Lung (tissue), 12 donors: ENCODE results near the gene DDN. TPM values are rescaled to one million over a fixed set of nuclear protein-coding genes. Genes with fewer than 3 reads are reported as not detected.

Experiments
- ATAC-seq: fragments of 200-7000 bp; cut with Tn5 transposase; one replicate; pipeline ENCODE4 v1.9.1; 2020; ENCODE audit warnings: moderate number of reproducible peaks; ENCODE audit not compliant: insufficient read depth, low FRiP score
- DNase-seq, 3 donors: peaks; one replicate each; pipeline ENCODE4 v3.0.0-alpha.2; 2013 to 2017
- H3K27ac ChIP-seq, 2 donors: one replicate each; pipeline ENCODE4 v1.5.1; 2013; ENCODE audit warnings: mild to moderate bottlenecking in 2 of 2, moderate library complexity in 2 of 2, control low read depth in 1 of 2, inconsistent platforms in 1 of 2, low read depth in 1 of 2, low read length in 1 of 2
- H3K27me3 ChIP-seq, 3 donors: one replicate each; pipeline ENCODE4 v1.5.1; 2013; ENCODE audit warnings: low read length in 2 of 3; ENCODE audit not compliant: control insufficient read depth in 3 of 3, insufficient read depth in 3 of 3
- H3K36me3 ChIP-seq, 4 donors: one replicate each; pipeline ENCODE4 v1.5.1; 2013; ENCODE audit warnings: low read length in 4 of 4, mild to moderate bottlenecking in 1 of 4, moderate library complexity in 1 of 4; ENCODE audit not compliant: control insufficient read depth in 4 of 4, insufficient read depth in 4 of 4
- H3K4me1 ChIP-seq, 5 donors: one replicate each; pipeline ENCODE4 v1.5.1; 2013; ENCODE audit warnings: low read length in 5 of 5, mild to moderate bottlenecking in 2 of 5, moderate library complexity in 1 of 5; ENCODE audit not compliant: control insufficient read depth in 5 of 5, insufficient read depth in 5 of 5
- H3K4me3 ChIP-seq: one replicate; pipeline ENCODE4 v1.5.1; 2013; ENCODE audit warnings: mild to moderate bottlenecking, control low read depth, moderate library complexity
- H3K9ac ChIP-seq, 2 donors: one replicate each; pipeline ENCODE4 v1.5.1; 2013; ENCODE audit warnings: low read length in 2 of 2, control low read depth in 1 of 2; ENCODE audit not compliant: insufficient read depth in 1 of 2
- H3K9me3 ChIP-seq, 4 donors: one replicate each; pipeline ENCODE4 v1.5.1; 2013; ENCODE audit warnings: low read length in 3 of 4, mild to moderate bottlenecking in 1 of 4, moderate library complexity in 1 of 4; ENCODE audit not compliant: control insufficient read depth in 4 of 4, insufficient read depth in 3 of 4
- CTCF ChIP-seq: IDR thresholded peaks from 2 replicates; pipeline ENCODE4 v1.5.1; 2012; ENCODE audit warnings: mild to moderate bottlenecking; ENCODE audit errors: control extremely low read depth, extremely low read depth
- WGBS, 2 donors: extraction: QIAGEN DNeasy Blood & Tissue Kit; methylation state at CpG; one replicate each; pipeline ENCODE4 v1.1.7; 2013; 5-methylcytosine and 5-hydroxymethylcytosine counted together
- polyA plus RNA-seq, 2 donors: library from polyadenylated mRNA; stranded (reverse); fragments of 200-250 nt; gene quantifications; one replicate each; pipeline ENCODE4 v1.2.1, GENCODE V29; 2013
- total RNA-seq, 2 donors: library from RNA; depleted of rRNA in 1 of 2; stranded (reverse); fragments of >200 nt in 1 of 2; gene quantifications; one replicate each; pipeline ENCODE4 v1.2.1, GENCODE V29; 2014 to 2021
- donor health status: control.
- donor health status: control.
- donor health status: Bipolar disorder and iron deficiency.
- donor health status: healthy.
- donor health status: DM: yes; HTN: yes; CAD: no.

DDN gene
- total and polyA plus RNA-seq, 4 donors = 0.04 to 0.12 (median 0.09) TPM

GRCh38 chr12:49019443-49020324 is 20.5 kb upstream of the DDN start:
- Histone ChIP-seq H3K4me3 (no peak overlapping the region), H3K9ac (peak overlapping the region; percentile 80 to 89), H3K4me1 (peaks cover 0 to 14% (median 4%) of the 10 kb centered on the region in 5 donors), H3K9me3 (no peaks in the 10 kb centered on the region), H3K27me3 (no peaks in the 10 kb centered on the region), H3K27ac (peak overlapping the region; percentile 88 to 90), H3K36me3 (peaks cover 13 to 32% (median 26%) of the 10 kb centered on the region in 4 donors)
- DNase-seq (peak in 2 of 3 donors; percentile 31 to 32), ATAC-seq (no peak)
- no peak for TF ChIP-seq CTCF
- WGBS, 2 donors = 35 to 59% methylated on average over 10 of the region's 10 CpGs

GRCh38 chr12:49019120-49019430 is 19.9 kb upstream of the DDN start:
- WGBS, 2 donors = 1 to 5% methylated on average over 8 of the region's 8 CpGs
- ATAC-seq = peak; percentile 14
- H3K36me3 ChIP-seq = peaks cover 12 to 27% (median 21%) of the 10 kb centered on the region in 4 donors

GRCh38 chr12:49018261-49019119 is 19.3 kb upstream of the DDN start, which contains the start of gene PRKAG1:
Gene PRKAG1 (minus strand): TSS chr12:49018776. CDS start chr12:49018740, 36 bp downstream.
- peak; percentile 18 for TF ChIP-seq CTCF
- H3K4me3 ChIP-seq = peak within 1 kb of the TSS; percentile 64
- ATAC-seq (peak; percentile 95), DNase-seq (peak; percentile 98 to 99 (median 98))
- H3K9ac ChIP-seq = peak within 1 kb of the TSS; percentile 97 to 98
- no peaks in the 10 kb centered on the region for H3K9me3 ChIP-seq
- H3K27me3 ChIP-seq = no peaks in the 10 kb centered on the region
- peaks cover 0 to 14% (median 4%) of the 10 kb centered on the region in 5 donors for H3K4me1 ChIP-seq
- WGBS, 2 donors = 0% methylated on average over 56 to 59 of the region's 59 CpGs
- peaks cover 12 to 24% (median 19%) of the 10 kb centered on the region in 4 donors for H3K36me3 ChIP-seq
- H3K27ac ChIP-seq = peak within 1 kb of the TSS; percentile 91 to 94

More at GRCh38 chr12:49019120-49019430, 19.9 kb upstream of the DDN start:
- peak overlapping the region; percentile 88 to 91 for H3K27ac ChIP-seq
- no peak for DNase-seq
- no peaks in the 10 kb centered on the region for H3K27me3 ChIP-seq
- peak overlapping the region; percentile 35 for H3K4me3 ChIP-seq
- H3K9me3 ChIP-seq = no peaks in the 10 kb centered on the region
- peak overlapping the region; percentile 89 to 98 for H3K9ac ChIP-seq
- no peak for TF ChIP-seq CTCF
- H3K4me1 ChIP-seq = peaks cover 0 to 14% (median 4%) of the 10 kb centered on the region in 5 donors
